Stimulated activated CD4-positive, alpha-beta T cell treated with anti-CD3 and anti-CD28 coated beads, TNF-alpha, amount 100 ng/mL, for 4 hours (primary cell): Measurements from ENCODE around the gene FAM193A.
"Not testable (repeated sequence)": the region's sequence is repeated elsewhere in the genome, so short reads cannot be mapped to it uniquely, and the experiment has no call there.

ENCODE experiments used
- DNase-seq, 3 experiments: peaks; one replicate each; pipeline ENCODE4 v3.0.0-alpha.2; 2020; ENCODE audit warnings: low read depth in 3 of 3

Gene FAM193A

DNA sequence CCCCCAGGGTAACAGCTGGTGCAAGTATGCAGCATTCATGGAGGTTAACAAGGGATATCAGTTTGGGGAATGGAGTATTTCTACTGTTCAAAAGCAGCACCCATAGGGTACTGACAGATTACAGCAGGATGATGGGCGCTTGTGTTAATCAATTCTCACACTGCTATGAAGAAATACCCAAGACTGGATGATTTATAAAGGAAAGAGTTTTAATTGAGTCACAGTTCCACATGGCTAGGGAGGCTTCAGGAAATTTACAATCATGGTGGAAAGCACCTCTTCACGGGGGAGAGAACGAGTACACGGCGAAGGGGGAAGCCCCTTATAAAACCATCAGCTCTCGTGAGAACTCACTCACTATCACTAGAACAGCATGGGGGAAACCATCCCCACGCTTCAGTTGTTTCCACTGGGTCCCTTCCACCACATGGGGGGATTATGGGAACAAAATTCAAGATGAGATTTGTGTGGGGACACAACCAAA is 155.5 kb downstream of the FAM193A start:
- DNase-seq, result no peak

DNA sequence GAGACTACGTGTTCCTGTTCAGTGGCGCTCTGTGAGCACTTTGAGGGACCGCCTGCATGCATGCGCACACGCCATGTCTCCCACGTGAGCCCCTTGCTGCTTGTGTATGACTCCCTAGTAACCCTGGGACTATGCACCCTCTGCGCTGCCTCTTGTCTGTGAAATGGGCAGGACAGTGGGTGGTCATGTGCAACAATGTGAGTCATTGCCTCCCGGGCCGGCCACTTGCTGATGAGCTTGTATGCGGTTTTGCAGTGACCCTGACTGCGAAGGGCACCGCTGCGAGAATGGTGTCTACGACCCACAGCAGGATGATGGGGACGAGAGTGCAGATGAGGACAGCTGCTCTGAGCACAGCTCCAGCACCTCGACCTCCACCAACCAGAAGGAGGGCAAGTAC is 158.2 kb downstream of the FAM193A start:
- DNase-seq, result no peak

DNA sequence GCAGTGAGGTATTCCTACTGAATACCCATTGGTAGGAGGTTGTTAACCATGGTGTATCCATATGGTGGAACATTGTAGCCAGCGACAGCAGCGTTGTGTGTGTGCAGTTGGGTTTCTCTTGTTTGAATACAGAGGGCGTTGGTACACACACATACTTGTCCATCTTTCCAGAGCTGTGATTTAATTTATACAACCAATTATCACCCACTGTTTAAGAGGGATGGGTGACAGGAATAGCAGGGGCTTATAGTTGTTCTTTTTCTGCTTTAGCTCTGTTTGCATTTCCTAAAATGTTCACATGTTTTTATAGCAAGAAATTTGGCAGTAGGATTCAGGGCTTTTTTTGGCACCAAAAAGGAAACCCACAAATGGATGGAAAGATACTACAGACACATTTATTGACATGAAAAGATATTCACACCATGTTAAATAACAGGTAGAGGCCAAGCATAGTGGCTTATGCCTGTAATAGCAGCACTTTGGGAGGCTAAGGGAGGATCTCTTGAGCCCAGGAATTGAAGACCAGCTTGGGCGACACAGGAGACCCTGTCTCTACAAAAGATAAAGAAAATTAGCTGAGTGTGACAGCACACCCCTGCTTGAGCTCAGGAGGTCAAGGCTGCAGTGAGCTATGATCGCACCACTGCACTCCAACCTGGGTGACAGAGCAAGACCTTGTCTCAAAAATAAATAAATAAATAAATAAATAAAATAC is 159.1 kb downstream of the FAM193A start:
- no peak for DNase-seq

DNA sequence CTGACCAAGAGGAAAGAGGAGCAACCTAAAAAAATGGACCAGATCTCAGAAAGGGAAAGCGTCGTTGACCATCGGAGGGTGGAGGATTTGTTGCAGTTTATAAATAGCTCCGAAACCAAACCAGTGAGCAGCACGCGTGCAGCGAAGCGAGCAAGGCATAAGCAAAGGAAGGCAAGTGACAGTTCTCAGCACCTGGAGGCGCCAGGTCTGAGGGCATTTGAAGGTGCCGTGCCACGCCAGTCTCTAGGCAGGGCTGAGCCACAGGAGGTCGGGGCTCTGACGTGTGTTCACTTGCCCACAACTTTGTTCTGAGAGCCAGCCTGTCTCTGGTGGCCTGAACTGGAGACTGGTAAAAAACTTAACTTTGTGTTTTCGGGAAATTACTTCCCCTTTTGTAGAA is 160.0 kb downstream of the FAM193A start:
- no peak for DNase-seq

DNA sequence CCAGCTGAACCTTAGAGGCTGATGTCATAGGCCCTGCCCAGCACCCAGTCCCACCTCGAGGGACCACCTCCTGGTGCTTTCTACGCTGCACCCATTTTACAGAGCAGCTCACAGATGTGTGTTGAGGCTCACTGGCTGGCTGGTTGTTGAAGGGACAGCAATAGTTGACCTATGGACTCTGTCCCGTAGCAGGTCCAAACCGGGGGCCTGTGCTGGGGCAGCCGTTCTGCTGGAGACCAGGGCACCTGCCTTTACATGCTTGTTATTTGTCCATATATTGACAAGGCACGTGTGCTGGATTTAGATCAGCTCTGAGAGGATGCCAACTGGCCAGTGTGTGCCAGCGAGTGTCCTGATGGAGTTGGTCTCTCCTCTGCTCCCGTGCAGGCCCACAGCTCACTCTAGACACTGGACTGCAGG is 161.6 kb downstream of the FAM193A start:
- no peak for DNase-seq

DNA sequence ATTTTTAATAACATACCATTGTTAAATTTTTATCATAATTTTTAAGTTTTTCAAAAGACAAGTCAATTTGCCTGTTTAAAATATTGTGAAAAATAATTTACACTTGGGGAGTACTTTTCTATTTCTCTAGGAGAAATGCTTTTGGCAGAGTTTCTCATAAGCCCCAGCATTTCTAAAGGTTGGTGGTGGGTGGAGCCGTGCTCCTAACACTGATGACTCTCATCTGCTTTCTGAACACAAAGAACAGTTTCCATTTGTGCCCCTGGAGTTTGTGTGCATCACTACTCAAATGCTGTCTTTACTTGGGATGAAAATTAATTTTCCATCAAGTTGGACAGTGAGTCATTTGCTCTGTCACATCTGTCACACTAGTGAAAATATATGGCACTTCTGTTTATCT is 162.1 kb downstream of the FAM193A start:
- DNase-seq, result no peak

DNA sequence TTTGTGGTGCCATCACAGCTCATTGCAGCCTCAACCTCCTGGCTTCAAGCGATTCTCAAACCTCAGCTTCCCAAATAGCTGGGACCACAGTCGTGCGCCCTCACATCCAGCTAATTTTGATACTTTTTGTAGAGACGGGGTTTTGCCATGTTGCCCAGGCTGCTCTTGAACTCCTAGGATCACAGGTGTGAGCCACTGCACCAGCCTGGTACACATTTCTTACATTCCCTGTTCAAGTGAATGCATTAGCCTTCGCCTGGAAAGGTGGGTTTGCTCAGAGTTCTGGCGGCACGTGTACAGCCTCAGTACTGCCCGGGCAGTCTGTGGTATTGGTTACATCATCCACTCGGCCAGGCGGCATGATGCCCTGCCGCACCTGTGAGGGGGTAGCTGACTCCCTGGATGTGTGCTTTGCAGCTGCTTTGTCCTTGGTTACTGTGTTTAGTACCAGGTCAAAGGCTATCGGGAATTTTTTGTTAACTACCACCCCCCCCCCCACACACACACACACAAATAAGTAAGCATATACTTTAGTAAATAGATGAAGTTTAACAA is 162.6 kb downstream of the FAM193A start:
- DNase-seq, result no peak

DNA sequence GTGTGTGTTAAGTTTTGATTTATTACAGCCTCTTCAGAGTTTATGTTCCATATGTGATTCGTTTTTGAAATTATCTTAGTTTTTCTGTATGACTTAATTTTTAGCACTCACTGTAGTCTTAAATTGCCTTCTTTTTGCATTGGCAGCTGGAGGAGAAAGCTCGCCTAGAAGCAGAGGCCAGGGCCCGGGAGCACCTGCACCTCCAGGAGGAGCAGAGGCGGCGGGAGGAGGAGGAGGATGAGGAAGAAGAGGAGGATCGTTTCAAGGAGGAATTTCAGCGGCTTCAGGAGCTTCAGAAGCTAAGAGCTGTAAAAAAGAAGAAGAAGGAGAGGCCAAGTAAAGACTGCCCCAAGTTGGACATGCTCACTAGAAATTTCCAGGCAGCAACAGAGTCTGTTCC is 163.1 kb downstream of the FAM193A start:
- no peak for DNase-seq

DNA sequence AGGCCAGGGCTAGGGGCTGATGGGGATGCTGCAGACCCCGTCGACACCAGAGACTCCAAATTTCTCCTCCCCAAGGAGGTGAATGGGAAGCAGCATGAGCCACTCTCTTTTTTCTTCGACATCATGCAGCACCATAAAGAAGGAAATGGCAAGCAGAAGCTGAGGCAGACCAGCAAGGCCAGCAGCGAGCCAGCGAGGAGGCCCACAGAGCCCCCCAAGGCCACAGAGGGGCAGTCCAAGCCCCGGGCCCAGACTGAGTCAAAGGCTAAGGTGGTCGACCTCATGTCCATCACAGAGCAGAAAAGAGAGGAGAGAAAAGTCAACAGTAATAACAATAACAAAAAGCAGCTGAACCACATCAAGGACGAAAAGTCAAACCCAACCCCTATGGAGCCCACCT is 163.6 kb downstream of the FAM193A start:
- DNase-seq, result no peak

DNA sequence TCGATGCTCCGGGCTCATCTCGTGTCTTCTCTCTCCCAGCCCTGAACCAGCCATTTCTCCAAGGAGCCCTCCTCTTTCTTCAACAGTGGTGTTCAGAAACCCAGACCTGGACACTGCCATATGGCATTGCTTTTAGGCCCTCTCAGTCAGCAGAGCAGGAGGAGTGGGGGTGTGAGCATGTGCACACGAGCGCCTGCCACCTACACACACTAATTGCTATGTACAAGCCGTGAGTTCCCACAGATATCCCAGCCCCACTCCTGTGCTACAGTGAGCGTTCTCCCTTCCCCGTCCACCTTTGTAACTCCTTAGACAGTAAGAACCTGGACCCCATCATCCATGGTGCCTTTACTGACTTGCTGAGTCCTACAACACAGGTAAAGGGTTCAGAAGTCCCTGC is 165.9 kb downstream of the FAM193A start:
- DNase-seq, result no peak

DNA sequence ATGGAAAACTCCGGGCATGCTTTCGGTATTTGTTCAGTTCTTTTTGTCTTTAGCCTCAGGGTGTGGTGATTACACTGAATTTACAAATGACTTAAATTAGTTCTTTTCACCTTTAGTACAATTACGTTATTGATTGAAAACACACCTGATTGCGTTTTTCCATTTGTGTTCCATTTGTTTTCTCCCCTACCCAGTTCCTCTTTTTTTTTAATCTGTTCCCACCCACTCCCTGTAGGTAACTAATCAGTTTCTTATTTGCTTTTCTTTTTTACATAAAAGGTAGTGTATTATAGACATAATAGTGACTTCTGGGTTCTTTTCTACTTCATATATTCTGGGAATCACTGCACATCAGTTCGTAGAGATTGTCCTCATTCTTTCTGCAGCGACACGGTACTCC is 166.3 kb downstream of the FAM193A start:
- DNase-seq, result no peak

DNA sequence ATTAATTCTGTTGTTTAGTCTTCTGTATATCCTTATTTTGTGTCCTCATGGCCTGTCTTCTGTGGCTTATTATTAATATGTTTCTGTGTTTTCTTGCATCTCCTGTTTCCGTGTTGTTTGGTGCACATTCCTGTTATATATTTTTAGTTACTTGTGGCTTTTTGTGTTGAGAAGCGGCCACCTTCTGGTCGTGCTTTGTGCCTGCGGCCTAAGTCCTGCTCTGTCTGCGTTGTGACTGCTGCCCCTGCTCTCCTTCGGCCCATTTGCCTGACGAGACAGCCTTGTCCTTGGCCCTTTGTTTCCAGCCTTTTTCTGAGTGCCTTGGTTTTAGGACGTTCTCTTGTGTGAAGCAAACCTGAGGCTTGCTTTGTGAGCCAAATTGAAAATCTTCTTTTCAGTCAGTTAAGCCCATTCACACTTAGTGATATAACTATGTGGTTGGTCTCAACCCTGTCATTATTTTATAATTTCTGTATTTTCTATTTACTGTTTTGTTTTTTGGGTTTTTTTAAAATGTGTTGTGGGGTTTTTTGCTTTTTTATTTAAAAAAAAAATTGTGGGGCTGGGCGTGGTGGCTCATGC is 175.9 kb downstream of the FAM193A start:
- DNase-seq, result no peak

DNA sequence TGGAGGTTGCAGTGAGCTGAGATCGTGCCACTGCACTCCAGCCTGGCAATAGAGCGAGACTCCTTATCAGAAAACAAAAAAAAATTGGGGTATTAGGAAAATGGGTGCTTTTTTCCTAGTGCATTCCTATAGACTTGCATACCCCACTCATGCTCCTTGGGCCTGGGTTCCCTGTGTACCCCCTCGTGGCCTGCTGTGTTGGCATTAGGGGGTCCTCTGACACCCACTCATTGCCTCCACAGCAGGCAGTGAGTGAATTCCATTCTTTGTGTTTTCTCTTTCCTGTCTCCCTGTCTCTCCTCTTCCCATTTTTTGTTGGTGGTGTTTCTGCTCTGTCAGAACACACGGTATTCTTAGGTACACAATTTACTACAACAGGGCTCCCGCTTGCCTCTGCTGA is 176.9 kb downstream of the FAM193A start:
- no peak for DNase-seq

DNA sequence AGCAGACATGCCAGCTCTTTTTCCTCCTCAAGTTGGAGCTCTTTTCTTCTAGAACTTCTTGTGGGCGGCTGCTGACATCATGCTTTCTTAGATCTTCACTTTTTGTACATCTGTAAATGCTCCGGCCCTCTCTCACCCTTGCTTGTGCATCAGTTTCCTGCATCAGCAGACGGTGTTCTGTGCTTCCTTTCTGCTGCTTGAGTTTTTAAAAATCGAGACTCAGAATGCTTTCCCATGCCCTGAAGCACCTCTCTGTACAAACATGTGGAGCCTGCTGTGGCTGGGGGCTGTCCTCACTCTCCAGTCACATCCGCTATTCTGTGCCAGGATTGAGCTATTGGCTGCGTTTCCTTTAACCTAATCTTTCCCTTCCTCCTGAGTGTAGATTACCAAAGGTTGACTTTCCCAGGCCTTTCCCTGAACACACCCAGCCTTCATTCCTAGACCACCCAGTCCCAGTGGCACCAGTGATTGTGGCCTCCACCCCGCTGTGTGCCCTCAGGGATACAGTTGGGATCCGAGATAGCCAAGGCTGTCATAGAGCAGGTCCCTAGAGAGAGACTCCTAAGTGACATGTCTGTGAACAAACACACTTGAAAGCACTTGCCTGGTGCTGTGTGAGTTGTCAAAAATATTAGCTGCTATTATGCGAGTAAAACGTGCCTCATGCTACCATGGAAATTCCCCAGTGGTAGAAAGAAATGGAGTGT is 177.8 kb downstream of the FAM193A start:
- peak in 2 of 3 experiments; percentile 24 to 28 for DNase-seq

DNA sequence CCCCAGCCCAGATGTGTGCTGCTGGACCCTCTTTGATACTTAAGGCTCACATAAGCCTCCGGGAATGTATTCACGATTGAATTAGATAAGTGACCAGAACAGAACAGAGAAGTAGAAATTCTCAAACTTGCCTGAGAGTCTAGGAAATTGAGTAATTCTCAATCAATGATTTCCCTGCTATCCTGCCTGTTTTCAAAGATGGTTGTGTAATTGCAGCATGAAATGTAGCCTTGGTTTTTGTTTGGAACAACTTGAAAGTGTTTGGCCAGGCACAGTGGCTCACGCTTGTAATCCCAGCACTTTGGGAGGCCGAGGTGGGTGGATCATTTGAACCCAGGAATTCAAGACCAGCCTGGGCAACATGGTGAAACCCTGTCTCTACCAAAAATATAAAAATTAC is 178.5 kb downstream of the FAM193A start:
- no peak for DNase-seq

DNA sequence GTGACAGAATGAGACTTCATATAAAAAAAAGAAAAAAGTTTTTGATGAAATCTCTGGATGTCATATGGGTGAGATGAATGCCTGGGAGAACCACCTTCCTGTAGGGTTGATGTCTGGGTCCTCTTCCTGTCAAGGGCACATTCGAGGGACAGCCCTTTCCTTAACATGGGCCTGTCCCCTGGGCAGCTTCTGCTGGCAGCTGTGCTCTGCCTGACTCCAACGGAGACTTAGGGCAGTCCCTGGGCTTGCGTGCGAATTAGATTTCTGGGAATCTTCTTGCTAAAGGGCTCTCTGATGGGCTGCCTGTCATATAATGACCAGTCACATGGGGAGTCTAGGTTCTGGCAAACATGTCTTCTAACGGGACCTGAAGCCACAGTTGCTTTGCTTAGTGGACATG is 179.0 kb downstream of the FAM193A start:
- no peak for DNase-seq

DNA sequence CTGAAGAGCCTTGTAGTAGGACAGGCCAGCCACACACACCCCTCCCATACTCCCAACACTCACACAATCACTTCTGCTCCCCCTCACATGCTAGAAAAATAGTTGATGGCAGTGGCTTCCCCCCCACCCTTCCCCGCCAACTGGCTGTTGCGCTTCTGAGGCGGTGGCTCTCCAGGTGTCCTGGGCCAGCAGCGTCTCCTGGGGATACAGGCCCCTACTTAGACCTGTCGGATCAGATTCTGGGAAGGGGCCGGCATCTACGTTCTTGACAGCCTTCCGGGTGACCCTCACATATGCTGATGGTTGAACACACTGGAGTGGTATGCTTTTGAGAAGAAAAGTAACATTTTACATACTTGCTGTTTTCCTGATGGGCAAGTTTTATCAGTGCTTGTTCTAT is 179.8 kb downstream of the FAM193A start:
- no peak for DNase-seq

DNA sequence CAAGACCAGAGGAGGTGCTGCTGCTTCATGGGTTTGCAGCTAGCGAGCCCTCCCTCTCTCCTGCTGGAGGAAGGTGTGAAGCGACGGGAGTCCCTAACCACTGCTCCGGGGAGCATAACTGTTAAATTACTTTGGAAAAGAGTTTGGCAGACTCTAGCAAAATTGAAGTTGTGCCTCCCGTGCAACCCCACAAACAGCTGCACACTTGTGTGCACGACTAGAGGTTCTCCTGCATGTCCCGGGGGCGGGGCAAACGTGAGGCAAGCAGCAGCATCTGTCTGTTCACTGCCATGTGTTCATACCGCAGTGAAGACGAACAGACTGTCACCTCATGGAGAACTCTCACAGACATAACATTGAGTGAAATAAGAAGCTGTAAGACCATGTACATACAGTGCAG is 185.1 kb downstream of the FAM193A start:
- DNase-seq, result no peak

DNA sequence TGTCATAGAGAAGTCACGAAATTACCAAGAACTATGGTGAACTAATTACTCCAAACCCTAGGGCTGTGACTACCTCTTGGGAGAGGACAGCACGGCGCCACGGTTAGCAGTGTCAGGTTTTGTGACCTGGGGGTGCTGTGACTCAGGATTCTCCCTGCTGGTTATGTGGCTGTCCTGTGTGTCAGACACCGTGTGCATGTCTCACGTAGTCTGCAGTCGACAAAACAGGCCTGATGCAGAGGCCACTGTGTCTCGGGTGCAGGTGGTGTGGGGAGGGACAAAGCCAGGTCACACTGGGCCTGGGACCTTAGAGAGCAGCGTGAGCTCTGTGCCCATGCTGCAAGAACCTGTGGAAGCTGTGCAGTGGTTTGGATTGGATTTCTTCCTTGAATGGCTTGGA is 185.6 kb downstream of the FAM193A start:
- no peak for DNase-seq

DNA sequence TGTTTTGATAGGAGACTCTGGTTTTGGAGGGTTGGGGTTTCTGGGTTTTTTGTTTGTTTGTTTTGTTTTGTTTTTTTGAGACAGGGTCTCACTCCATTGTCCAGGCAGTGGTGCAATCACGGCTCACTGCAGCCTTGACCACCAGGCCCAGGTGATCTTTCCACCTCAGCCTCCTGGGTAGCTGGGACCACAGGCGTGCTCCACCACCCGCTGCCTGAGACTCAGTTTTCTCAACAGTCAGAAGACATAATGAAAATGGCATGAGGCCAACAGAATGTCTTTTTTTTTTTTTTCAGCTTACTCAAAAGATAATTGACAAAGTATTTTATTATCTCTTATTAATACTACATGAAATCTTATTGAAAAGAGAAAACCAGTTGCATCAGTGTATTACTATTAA is 187.3 kb downstream of the FAM193A start:
- DNase-seq, result no peak

DNA sequence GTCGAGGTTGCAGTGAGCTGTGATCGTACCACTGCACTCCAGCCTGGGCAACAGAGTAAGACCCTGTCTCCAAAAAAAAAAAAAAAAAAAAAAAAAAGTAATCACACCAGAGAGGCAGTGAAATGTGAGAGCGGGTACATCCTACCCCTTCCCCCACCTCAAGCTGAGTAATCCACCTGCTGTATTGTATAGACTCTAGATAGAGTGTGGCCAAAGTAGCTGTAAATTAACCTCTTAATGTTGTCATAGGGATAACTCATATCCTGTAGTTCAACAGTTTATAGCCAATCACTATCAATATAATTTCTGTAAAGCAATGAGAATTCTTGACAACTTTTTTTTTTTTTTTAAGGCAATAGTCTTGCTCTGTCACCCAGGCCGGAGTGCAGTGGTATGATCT is 188.9 kb downstream of the FAM193A start:
- DNase-seq, result no peak

DNA sequence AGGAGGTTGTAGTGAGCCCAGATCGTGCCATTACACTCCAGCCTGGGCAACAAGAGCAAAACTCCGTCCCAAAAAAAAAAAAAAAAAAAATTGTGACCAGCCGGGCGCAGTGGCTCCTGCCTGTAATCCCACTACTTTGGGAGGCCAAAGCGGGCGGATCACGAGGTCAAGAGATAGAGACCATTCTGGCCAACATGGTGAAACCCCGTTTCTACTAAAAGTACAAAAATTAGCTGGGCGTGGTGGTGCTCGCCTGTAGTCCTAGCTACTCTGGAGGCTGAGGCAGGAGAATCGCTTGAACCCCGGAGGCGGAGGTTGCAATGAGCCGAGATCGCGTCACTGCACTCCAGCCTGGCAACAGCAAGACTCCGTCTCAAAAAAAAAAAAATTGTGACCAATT is 190.4 kb downstream of the FAM193A start:
- not testable (repeated sequence) for DNase-seq

DNA sequence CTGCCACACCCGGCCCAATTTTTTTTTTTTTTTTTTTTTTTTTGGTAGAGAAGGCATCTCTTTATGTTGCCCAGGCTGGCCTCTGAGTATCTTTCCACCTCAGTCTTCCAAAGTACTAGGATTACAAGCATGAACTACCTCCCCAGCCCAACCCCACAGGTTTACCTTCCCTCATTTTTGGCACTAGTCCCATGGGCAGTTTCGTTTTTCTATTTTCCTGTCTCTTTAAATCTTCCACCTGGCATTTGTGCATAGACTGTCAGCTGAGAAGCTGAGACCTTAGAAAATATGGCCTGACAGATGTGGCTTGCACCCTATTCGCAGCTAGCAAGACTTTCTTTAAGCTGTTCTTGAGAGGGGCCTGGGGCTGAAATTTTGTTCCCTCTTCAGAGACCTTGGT is 191.8 kb downstream of the FAM193A start:
- no peak for DNase-seq
